A549 (cell line): ENCODE data around the gene PRLR. TPM values are rescaled to one million over a fixed set of nuclear protein-coding genes. Genes with fewer than 3 reads are reported as not detected.

Source experiments
- ATAC-seq, 2 experiments: fragments of 200-7000 bp in 1 of 2; fragments of >200 bp in 1 of 2; cut with Nextera tagmentation in 1 of 2; cut with Tn5 transposase in 1 of 2; 3 replicates each; pipeline versions ENCODE4 v1.8.0 to v1.9.1; 2018 to 2020; ENCODE audit warnings: mild to moderate bottlenecking in 1 of 2, moderate library complexity in 1 of 2
- CTCF ChIA-PET: fragments of 300-600 bp; sonication (Branson Sonifier 250); formaldehyde crosslinking; extraction: SDS; loops from one replicate; lab custom pipeline; 2021; ENCODE audit warnings: antibody characterized with exemption, inconsistent platforms; lab: Yijun Ruan, JAX
- POLR2A ChIA-PET: fragments of 350-600 bp; formaldehyde crosslinking; extraction: SDS; loops from one replicate; lab custom pipeline; 2021; ENCODE audit warnings: antibody characterized with exemption, inconsistent platforms; lab: Yijun Ruan, JAX
- DNase-seq, 2 experiments: peaks; one replicate each; pipeline versions ENCODE4 v3.0.0 to v3.0.0-alpha.2; 2011 to 2016; ENCODE audit warnings: low read depth in 1 of 2, low spot score in 1 of 2
- FAIRE-seq: peaks from 2 replicates; lab custom pipeline; 2011; peaks lifted over from hg19 to GRCh38; lab: Jason Lieb, UNC
- H3K27ac ChIP-seq, 2 experiments: fragments of >200 bp; sonication (Bioruptor Twin); formaldehyde crosslinking; 3 replicates each; pipeline ENCODE4 v1.5.1; 2016 to 2017
- H3K4me1 ChIP-seq: fragments of >200 bp; sonication (Bioruptor Twin); formaldehyde crosslinking; 3 replicates; pipeline ENCODE4 v1.6.1; 2016
- H3K4me2 ChIP-seq: fragments of >200 bp; sonication (Bioruptor Twin); formaldehyde crosslinking; 3 replicates; pipeline ENCODE4 v1.6.1; 2016
- H3K4me3 ChIP-seq: fragments of >200 bp; sonication (Bioruptor Twin); formaldehyde crosslinking; 3 replicates; pipeline ENCODE4 v1.5.1; 2016
- H3K9me3 ChIP-seq: fragments of >200 bp; sonication (Bioruptor Twin); formaldehyde crosslinking; 3 replicates; pipeline ENCODE4 v1.6.1; 2016
- BHLHE40 ChIP-seq: IDR thresholded peaks from 2 replicates; pipeline ENCODE4 v1.6.1; 2012; ENCODE audit warnings: low read depth, low read length, inconsistent platforms
- CBX8 ChIP-seq: fragments of 200-600 bp; sonication (generic); IDR thresholded peaks from 2 replicates; pipeline ENCODE4 v1.6.1; 2016
- CTCF ChIP-seq: fragments of >200 bp; sonication (Bioruptor Twin); formaldehyde crosslinking; IDR thresholded peaks from 3 replicates; pipeline ENCODE4 v1.5.1; 2016
- E2F6 ChIP-seq: IDR thresholded peaks from 2 replicates; pipeline ENCODE4 v1.6.1; 2012; ENCODE audit warnings: low read depth, borderline replicate concordance
- EHF ChIP-seq: fragments of 250-450 bp; sonication (Bioruptor Pico); IDR thresholded peaks from 2 replicates; pipeline ENCODE4 v1.5.0; 2020; ENCODE audit warnings: mild to moderate bottlenecking
- EHMT2 ChIP-seq: fragments of 200-600 bp; sonication (generic); IDR thresholded peaks from 2 replicates; pipeline ENCODE4 v1.6.1; 2016; ENCODE audit warnings: antibody characterized with exemption, low read depth, mild to moderate bottlenecking, moderate library complexity
- ESRRA ChIP-seq: fragments of 150-350 bp; IDR thresholded peaks from 2 replicates; pipeline ENCODE4 v1.6.1; 2014; ENCODE audit warnings: mild to moderate bottlenecking, low read length, borderline replicate concordance
- FOXS1 ChIP-seq: fragments of 250-450 bp; sonication (Bioruptor Pico); IDR thresholded peaks from 2 replicates; pipeline ENCODE4 v1.5.0; 2020; ENCODE audit warnings: mild to moderate bottlenecking, moderate library complexity
- HMGXB4 ChIP-seq: fragments of 250-450 bp; sonication (Bioruptor Pico); IDR thresholded peaks from 2 replicates; pipeline ENCODE4 v1.5.0; 2021; ENCODE audit warnings: mild to moderate bottlenecking, moderate library complexity, borderline replicate concordance
- HOXA7 ChIP-seq: fragments of 250-450 bp; sonication (Bioruptor Pico); IDR thresholded peaks from 2 replicates; pipeline ENCODE4 v1.5.0; 2020; ENCODE audit warnings: mild to moderate bottlenecking, moderate library complexity
- HOXB5 ChIP-seq: fragments of 250-450 bp; sonication (Bioruptor Pico); IDR thresholded peaks from 2 replicates; pipeline ENCODE4 v1.5.0; 2020; ENCODE audit warnings: mild to moderate bottlenecking, moderate library complexity
- JUNB ChIP-seq: fragments of >200 bp; sonication (Bioruptor Twin); formaldehyde crosslinking; IDR thresholded peaks from 2 replicates; pipeline ENCODE4 v1.6.1; 2016
- MAFK ChIP-seq: fragments of 450-650 bp; IDR thresholded peaks from 2 replicates; pipeline ENCODE4 v1.6.1; 2014; ENCODE audit not compliant: partially characterized antibody
- MAZ ChIP-seq: fragments of 150-350 bp; IDR thresholded peaks from 2 replicates; pipeline ENCODE4 v1.6.1; 2014; ENCODE audit warnings: antibody characterized with exemption, low read depth, low read length, borderline replicate concordance
- MYC ChIP-seq: IDR thresholded peaks from 2 replicates; pipeline ENCODE4 v1.6.1; 2012; ENCODE audit warnings: mild to moderate bottlenecking, inconsistent platforms, low read length, improper control_type of control experiment, borderline replicate concordance
- NR3C1 ChIP-seq: fragments of >200 bp; sonication (Bioruptor Twin); formaldehyde crosslinking; IDR thresholded peaks from 3 replicates; pipeline ENCODE4 v1.6.1; 2017
- PBX3 ChIP-seq: IDR thresholded peaks from 2 replicates; pipeline ENCODE4 v1.6.1; 2012
- RAD21 ChIP-seq, 2 experiments: fragments of >200 bp in 1 of 2; sonication (Bioruptor Twin) in 1 of 2; formaldehyde crosslinking in 1 of 2; IDR thresholded peaks in 1 of 2; conservative IDR thresholded peaks in 1 of 2; 2 replicates in 1 of 2; 3 replicates in 1 of 2; pipeline ENCODE4 v1.6.1; 2012 to 2018; ENCODE audit warnings: inconsistent platforms in 1 of 2
- SMC3 ChIP-seq: fragments of >200 bp; sonication (Bioruptor Twin); formaldehyde crosslinking; IDR thresholded peaks from 3 replicates; pipeline ENCODE4 v1.6.1; 2018; ENCODE audit warnings: inconsistent platforms
- TP53 ChIP-seq: fragments of 250-450 bp; sonication (Bioruptor Pico); IDR thresholded peaks from 2 replicates; pipeline ENCODE4 v1.5.0; 2021; ENCODE audit warnings: mild to moderate bottlenecking, moderate library complexity
- ZSCAN20 ChIP-seq: fragments of 250-450 bp; sonication (Bioruptor Pico); IDR thresholded peaks from 2 replicates; pipeline ENCODE4 v1.8.0; 2022; ENCODE audit warnings: mild to moderate bottlenecking, moderate library complexity
- WGBS: methylation state at CpG from one replicate; pipeline ENCODE4 v1.1.6; 2017; ENCODE audit errors: missing lambda C conversion rate; 5-methylcytosine and 5-hydroxymethylcytosine counted together
- polyA plus RNA-seq, 4 experiments: library from polyadenylated mRNA; depleted of rRNA in 3 of 4; stranded (reverse); fragments of >200 nt; fragmentation: RNase III in 1 of 4; extraction: RNeasy Plus Mini Kit Qiagen cat#74134 plus additional on column Dnase treatment in 1 of 4; gene quantifications; 2 replicates in 3 of 4; 3 replicates in 1 of 4; pipeline ENCODE4 v1.2.3, GENCODE V29; 2011 to 2017

The PRLR gene
- polyA plus RNA-seq, 2 of the 4 experiments (the other 2 are of a cell fraction): 0.09 TPM; not detected in 1

- 27% methylated on average over 4 of the region's 4 CpGs for WGBS
- FAIRE-seq: no peak
- no peak for TF ChIP-seq RAD21 (conservative IDR thresholded peaks at IDR 0.05 in 1 of 2, IDR thresholded peaks at IDR 0.05 in 1 of 2)
- no peak for TF ChIP-seq E2F6
- TF ChIP-seq EHMT2: no peak
- no peak for TF ChIP-seq MYC
- no peak for TF ChIP-seq SMC3
- TF ChIP-seq MAFK: no peak
- TF ChIP-seq ESRRA: no peak
- TF ChIP-seq TP53: no peak
- no peak for TF ChIP-seq CTCF
- TF ChIP-seq HMGXB4: no peak
- no peak for TF ChIP-seq HOXB5 (CRISPR knock-in tag)
- no peak for TF ChIP-seq BHLHE40
- no peak for TF ChIP-seq MAZ
- TF ChIP-seq FOXS1: no peak
- TF ChIP-seq PBX3: no peak
- no peak for TF ChIP-seq JUNB
- no peak for TF ChIP-seq ZSCAN20 (CRISPR knock-in tag)
- TF ChIP-seq CBX8: no peak
- no peak for TF ChIP-seq HOXA7 (CRISPR knock-in tag)
- POLR2A ChIA-PET: no interaction called here
- ATAC-seq: no peak
- H3K4me2 ChIP-seq: no peak overlapping the region
- no peak overlapping the region for H3K27ac ChIP-seq
- no peak overlapping the region for H3K4me3 ChIP-seq
- no peaks in the 10 kb centered on the region for H3K9me3 ChIP-seq
- DNase-seq: no peak
- H3K4me1 ChIP-seq: no peaks in the 10 kb centered on the region
- CTCF ChIA-PET: interaction anchor here (2.5 kb wide), 1 partner anchor 12 kb away, joined by 8 read pairs; no protein-coding TSS in a partner anchor
Observed at GRCh38 chr5:35015063-35015462, 215.2 kb downstream of the PRLR start.

- CTCF ChIA-PET: interaction anchor here (1.5 kb wide), 1 partner anchor 9 kb away, joined by 8 read pairs; no protein-coding TSS in a partner anchor
- POLR2A ChIA-PET: no interaction called here
- Histone ChIP-seq H3K4me1 (no peaks in the 10 kb centered on the region), H3K4me3 (no peak overlapping the region), H3K27ac (no peak overlapping the region), H3K4me2 (no peak overlapping the region), H3K9me3 (peaks cover 3% of the 10 kb centered on the region; the same call in 1 of the 3 replicates)
- ATAC-seq (no peak), FAIRE-seq (no peak), DNase-seq (no peak)
- WGBS: 49% methylated on average over 5 of the region's 5 CpGs
- TF ChIP-seq SMC3 (no peak), HMGXB4 (no peak), FOXS1 (no peak), MAFK (no peak), NR3C1 (no peak), EHF (CRISPR knock-in tag) (no peak), TP53 (no peak)
Observed at GRCh38 chr5:35012796-35013195, 217.5 kb downstream of the PRLR start.
